Measurements from ENCODE around the gene OCEL1.
"Not testable (repeated sequence)": the region's sequence is repeated elsewhere in the genome, so short reads cannot be mapped to it uniquely, and the experiment has no call there.

OCEL1 gene, protein sequence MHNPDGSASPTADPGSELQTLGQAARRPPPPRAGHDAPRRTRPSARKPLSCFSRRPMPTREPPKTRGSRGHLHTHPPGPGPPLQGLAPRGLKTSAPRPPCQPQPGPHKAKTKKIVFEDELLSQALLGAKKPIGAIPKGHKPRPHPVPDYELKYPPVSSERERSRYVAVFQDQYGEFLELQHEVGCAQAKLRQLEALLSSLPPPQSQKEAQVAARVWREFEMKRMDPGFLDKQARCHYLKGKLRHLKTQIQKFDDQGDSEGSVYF

DNA sequence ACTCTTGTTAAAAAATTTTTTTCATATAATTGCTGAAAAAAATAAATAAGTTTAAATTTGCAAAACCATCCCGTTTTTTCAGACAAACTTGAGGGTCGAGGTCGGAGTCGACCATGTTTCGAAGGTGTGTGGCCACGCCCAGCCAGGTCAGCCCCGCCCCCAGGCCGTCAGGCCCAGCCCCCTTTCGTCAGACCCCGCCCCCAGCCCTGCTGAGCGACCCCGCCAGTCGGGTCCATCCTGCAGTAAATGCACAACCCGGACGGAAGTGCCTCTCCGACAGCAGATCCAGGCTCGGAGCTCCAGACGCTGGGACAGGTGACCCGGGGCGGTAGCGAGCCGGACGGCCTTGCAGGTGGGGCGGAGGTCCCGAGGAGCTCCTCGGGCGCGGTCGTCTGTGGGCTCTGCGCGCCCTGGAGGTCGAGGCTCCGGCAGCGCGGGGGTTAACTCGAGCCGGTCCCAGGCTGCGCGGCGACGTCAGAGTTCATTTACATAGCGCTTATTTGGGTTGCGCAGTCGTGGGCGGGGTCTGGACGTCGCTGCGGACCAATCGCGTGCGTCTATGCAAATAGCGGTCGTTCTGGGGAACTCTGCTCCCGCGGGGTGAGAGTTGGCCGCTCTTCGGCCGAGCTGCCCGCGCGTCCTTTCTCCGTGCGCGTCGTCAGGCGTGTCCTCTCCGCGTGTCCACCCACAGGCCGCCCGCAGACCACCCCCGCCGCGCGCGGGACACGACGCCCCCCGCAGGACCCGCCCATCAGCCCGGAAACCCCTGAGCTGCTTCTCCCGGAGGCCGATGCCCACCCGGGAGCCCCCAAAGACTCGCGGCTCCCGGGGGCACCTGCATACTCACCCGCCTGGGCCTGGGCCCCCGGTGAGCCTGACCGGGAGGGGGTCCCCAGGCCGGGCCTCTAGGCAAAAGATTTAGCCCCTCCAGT is at the start of gene OCEL1:
TSS of gene OCEL1 (plus strand) at position 225 of the 932 bp plus-strand sequence. CDS start at position 247, 22 bp downstream.
- peak; percentile 95 for DNase-seq (ENCODE audit: low read depth)

DNA sequence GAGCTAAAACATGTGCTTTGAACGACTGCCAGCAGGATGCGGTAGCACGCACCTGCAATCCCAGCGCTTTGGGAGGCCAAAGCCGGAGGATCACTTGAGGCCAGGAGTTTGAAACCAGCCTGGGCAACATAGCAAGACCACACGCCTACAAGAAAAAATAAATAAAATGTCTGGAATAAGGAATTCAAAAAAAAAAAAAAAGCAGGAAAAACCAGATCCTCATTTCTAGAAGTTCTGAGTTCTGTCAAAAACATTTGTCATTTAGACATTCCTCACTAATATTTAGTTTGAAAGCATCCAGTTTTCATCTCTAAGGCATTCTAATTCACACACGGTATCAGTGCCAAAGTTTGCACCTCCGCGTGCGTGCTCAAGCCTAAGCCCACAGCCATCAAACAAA is 47.7 kb upstream of the OCEL1 start:
- no peak for DNase-seq (ENCODE audit: low read depth)

DNA sequence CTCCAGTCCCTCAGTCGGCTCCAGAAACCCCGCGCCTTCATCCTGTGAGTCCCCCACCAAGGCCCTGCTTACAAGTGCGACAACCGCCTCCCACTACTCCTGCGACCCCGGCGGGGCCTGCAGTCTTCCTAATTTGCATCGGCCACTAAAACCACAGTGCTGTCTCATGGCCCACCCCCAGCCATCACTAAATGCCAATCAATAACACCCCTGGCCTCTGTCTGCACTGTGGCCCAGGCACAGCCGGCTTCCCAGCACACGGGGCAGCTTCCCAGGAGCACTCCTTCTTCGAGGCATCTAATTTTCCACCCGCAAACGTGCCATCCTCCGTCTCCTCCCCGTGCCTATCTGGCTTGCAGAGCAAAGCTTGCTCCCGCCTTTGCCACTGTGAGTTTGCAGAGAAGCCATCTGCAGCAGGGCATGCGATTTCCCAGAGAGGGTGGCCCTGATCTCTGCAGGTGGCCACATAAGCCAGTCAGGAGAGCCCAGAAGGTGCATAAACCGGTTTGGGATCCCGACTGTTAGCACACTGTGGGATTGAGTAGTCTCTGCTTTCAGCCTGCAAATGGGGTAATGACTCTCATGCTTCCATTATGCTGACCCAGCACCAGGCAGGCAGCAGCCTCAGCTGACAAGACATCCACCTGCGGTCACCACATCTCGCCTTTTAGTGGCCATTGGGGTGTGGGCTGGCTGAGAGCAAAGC is 44.9 kb upstream of the OCEL1 start:
- DNase-seq (ENCODE audit: low read depth) = no peak

DNA sequence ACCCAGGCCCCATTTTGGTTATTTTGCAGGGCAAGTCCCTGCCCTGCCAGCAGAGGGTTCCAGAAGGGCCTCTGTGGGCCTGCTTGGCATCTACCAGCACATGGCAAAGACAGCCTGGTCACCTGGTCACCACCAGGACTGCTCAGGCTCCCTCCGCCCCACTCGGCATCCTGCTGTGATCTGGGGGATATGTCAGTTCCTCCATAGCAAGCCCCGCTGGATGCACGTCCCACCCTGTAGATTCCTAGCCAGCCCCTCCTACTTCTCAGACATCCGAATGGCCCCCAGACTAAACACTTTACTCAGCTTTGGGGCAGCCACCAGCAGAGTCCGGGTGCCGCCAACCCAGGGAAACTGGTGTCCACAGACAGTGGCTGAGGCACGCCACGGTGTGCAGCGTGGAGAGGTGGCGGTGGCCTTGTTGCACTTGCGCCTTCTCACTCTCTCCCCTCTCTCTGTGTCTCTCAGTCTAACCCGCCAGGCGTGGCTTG is 42.7 kb upstream of the OCEL1 start:
- no peak for DNase-seq (ENCODE audit: low read depth)

DNA sequence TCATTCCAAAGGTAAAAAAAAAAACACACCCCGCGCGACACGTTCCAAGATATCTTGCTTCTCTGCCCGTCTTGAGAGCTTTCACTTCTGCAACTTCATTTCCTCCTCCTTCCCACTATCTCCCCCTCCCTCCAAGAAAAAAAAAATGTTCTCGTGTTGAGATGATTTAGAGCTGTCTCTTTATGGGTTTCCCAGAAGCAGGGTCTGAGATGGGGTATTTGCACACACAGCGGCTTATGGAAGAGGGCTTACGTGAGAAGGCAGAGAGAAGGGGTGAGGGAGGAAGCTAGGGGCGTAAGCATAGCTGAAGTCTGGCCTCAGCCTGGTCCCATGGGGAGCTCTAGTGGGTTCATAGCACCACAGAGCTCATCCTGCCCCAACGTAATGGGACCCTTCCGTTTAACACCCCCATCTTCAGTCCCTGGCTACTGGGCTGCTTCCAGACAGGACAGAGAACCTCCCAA is 42.1 kb upstream of the OCEL1 start:
- DNase-seq (ENCODE audit: low read depth) = no peak

DNA sequence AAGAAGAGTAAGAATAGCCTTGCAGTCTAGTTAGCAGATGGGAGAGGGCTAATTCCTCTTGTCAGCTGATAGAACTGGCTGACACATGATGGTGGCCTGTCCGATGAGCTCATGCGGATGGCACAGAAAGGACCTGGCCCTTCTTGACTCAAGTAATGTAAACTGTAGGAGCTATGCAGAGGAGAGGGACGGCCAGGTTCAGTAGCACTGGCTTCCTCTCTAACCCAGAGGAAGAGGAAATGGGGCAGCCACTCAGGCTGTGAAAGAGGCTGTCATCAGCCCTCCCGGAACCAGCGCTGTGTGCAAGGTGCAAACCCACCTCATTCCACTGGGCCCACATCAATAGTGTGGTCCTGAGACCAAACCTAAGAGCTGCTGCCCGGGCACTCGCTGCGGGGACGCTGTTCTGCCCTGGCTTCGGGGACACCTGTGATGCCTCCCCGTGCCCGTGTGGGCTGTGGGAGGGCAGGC is 41.6 kb upstream of the OCEL1 start:
- DNase-seq (ENCODE audit: low read depth) = no peak

DNA sequence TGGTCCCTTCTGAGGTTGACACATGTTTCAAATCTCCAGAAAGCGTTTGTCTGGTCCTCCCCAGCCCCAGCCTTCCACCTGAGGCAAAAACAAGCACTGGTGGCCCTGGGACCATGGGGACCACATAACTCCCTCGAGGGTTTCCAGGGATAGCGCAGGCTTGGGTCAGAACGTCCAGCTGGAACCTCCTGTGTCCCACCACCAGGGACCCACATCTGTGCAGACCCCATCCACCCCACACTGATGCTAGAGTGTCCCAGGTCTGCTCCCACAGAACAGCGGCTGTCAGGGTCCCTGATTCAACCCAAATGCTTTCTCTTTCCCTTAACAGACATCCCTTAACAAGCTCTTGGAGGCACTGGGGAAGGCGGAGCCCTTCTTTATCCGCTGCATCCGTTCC is 40.4 kb upstream of the OCEL1 start:
- DNase-seq (ENCODE audit: low read depth) = no peak

DNA sequence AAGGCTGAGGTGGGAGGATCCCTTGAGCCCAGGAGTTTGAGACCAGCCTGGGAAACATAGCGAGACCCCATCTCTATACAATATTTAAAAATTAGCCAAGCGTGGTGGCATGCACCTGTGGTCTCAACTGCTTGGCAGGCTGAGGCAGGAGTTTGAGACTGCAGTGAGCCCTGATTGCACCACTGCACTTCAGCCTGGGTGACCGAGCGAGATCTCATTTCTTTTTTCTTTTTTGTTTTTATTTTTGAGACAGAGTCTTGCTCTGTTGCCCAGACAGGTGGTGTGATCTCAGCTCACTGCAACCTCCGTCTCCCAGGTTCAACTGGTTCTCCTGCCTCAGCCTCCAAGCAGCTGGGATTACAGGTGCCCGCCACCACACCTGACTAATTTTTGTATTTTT is 34.3 kb upstream of the OCEL1 start:
- DNase-seq (ENCODE audit: low read depth) = not testable (repeated sequence)

DNA sequence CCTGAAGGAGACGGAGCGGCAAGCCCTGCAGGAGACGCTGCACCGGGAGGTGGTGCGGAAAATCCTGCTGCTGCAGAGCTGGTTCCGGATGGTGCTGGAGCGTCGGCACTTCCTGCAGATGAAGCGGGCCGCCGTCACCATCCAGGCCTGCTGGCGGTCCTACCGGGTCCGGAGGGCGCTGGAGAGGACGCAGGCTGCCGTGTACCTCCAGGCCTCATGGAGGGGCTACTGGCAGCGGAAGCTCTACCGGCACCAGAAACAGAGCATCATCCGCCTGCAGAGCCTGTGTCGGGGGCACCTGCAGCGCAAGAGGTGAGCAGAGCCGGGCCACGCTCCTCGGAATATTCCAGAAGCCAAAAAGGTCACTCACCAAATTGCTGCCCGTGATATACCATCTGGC is 33.3 kb upstream of the OCEL1 start:
- DNase-seq (ENCODE audit: low read depth) = no peak

DNA sequence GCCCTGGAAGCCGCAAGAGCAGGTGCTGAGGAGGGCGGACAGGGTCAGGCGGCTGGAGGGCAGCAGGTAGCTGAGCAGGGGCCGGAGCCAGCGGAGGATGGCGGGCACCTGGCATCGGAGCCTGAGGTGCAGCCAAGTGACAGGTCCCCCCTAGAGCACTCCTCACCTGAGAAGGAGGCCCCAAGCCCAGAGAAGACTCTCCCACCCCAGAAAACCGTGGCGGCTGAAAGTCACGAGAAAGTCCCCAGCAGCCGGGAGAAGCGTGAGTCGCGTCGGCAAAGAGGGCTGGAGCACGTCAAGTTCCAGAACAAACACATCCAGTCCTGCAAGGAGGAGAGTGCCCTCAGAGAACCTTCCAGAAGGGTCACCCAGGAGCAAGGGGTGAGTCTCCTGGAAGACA is 31.4 kb upstream of the OCEL1 start:
- no peak for DNase-seq (ENCODE audit: low read depth)

DNA sequence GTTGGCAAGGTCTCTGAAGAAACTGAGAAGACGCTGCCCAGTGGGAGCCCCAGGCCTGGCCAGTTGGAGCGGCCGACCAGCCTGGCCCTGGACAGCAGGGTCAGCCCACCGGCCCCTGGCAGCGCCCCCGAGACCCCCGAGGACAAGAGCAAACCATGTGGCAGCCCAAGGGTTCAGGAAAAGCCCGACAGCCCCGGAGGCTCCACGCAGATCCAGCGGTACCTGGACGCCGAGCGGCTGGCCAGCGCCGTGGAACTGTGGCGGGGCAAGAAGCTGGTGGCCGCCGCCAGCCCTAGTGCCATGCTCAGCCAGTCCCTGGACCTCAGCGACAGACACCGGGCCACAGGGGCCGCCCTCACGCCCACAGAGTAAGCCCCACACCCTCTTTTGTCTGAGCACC is 30.9 kb upstream of the OCEL1 start:
- no peak for DNase-seq (ENCODE audit: low read depth)

DNA sequence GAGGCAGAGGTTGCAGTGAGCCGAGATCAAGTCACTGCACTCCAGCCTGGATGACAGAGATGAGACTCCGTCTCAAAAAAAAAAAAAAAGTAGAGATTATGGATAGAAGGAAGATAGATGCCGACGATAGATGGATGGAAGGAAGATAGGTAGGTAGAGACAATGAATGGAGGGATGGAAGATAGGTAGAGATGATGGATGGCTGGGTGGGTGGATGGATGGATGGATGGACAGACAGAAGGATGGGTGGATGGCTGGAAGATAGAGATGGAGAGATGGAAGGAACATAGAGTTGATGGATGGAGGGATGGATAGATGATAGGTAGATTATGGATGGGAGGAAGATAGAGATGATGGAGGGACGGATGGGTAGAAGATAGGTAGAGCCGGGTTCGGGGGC is 29.4 kb upstream of the OCEL1 start:
- no peak for DNase-seq (ENCODE audit: low read depth)

DNA sequence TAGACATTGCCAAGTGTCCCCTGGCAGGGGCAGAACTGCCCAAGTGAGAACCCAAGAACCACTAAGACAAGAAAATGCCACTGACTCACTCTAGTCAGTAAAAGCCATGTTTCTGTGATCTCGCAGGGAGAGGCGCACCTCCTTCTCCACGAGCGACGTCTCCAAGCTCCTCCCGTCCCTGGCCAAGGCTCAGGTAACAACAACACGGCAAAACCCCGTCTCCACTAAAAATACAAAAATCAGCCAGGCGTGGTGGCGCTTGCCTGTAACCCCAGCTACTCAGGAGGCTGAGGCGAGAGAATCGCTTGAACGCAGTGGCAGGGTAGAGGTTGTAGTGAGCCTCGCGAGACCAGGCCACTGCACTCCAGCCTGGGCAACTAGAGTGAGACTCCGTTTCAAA is 28.4 kb upstream of the OCEL1 start:
- DNase-seq (ENCODE audit: low read depth) = no peak

DNA sequence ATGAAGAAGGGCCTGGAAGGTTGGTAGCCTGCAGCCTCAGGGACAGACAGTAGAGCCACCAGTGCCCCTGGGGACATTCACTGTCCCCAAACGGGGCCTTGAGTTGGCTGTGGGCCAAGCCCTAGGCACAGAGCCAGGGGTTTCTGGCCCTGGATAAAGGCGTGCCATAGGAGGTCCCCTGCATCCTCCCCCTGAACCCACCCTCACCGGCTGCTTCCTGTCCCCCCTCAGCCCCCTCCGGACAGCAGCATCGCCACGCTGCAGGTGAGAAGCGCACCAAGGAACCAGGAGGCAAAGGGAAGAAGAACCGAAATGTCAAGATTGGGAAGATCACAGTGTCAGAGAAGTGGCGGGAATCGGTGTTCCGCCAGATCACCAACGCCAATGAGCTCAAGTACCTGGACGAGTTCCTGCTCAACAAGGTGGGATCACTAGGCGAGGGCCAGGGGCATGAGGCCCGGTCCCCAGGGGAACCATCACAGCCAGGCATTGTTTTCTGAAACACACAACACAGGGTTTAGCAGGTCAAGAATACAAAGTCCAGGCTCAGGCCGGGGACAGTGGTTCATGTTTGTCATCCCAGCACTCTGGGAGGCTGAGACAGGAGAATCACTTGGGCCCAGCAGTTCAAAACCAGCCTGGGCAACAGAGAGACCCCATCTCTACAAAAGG is 25.5 kb upstream of the OCEL1 start:
- no peak for DNase-seq (ENCODE audit: low read depth)

DNA sequence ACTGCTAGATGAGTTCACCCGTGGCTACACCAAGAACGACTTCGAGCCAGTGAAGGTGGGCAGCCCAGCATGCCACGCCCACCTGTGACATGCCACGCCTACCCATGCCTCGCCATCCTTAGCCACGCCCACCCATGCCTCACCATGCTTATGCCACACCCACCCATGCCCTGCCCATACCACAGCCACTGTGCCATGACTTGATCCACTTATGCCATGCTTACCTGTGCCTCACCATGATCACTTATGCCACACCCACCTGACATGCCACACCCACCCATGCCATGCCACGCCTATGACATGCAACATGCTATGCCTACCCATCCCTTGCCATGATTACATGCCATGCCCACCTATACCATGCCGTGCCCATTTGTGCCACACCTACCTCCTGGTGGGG is 23.8 kb upstream of the OCEL1 start:
- no peak for DNase-seq (ENCODE audit: low read depth)

DNA sequence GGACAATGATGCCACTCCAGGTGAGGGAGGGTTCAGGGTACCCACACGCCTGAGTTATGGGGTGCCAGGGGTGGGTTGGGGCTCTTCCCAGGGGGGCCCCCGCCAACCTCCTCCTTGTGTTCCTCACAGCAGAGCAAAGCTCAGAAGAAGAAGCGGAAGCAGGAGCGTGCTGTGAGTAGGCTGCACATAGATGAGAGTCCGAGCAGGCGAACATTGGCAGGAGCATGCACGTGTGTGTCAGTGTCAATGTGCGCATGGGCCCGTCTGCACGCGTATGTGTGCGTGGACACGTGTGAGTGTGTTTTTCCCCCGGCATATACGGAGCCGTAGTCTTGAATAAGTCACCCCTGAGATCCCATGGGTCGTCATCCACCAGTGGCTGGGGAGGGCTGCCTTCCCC is 23.3 kb upstream of the OCEL1 start:
- no peak for DNase-seq (ENCODE audit: low read depth)

DNA sequence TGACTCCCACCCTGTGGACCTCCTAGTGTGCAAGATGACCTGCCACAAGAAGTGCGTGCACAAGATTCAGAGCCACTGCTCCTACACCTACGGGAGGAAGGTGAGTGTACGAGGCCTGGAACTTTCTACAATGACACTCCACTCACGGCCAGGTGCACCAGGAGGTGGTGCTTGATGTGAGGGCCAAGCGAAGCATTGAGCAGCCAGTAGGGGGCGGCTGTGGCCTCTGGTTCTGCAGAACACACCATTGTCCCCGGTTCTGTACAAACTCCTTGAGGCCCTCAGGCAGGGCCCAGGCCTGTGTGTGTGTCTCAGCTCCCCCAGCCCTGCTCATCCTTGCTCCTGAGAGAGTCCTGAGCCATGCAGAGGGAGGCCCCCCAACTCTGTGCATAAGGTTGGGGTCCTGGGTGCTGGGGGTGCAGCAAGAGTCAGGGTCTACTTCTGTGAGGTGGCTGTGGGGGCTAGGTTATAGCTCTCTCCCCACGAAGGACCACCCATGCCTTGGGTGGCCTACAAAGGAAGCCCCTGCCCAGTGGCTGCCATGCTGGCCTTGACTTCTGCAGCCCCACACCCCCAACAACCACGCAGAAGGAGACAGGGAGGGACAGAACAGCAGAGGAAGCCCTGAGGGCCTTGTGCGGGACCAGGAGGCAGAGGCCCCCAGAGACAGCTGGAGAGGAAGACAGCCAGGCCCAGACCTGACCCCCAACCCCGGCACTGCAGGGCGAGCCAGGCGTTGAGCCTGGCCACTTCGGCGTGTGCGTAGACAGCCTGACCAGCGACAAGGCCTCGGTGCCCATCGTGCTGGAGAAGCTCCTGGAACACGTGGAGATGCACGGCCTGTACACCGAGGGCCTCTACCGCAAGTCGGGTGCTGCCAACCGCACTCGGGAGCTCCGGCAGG is 20.5 kb upstream of the OCEL1 start:
- peak; percentile 46 for DNase-seq (ENCODE audit: low read depth)

DNA sequence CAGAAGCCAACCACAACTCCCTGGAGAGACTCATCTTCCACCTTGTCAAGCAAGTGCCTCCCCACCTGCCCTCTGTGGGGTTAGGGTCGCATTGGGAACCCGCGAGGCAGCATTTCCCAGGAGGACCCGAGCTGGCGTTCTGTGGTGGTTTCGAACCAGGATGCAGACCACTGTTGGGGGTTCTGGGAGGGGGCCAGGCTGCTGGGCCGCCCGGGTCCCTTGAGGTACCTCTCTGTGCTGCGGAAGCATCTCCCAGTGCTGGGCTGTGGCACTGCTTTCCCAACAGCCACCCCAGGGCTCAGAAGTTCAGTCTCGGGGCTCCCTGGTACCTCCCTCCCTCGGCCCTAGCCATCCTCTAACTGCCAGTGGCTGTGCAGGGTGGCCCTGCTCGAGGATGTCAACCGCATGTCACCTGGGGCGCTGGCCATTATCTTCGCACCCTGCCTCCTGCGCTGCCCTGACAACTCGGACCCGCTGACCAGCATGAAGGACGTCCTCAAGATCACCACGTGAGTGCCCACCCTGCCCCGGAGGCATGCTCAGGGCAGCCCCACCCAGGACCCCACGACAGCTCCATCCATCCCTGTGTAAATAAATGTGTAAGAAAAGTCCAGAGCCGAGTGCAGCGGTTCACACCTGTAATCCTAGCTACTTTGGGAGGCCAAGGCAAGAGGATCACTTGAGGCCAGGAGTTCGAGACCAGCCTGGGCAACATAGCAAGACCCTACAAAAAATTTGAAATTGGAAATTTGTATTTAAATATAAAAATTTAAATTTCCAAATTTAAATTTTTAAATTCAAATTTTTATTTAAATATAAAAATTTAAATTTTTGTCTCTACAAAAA is 19.1 kb upstream of the OCEL1 start:
- DNase-seq (ENCODE audit: low read depth) = no peak

DNA sequence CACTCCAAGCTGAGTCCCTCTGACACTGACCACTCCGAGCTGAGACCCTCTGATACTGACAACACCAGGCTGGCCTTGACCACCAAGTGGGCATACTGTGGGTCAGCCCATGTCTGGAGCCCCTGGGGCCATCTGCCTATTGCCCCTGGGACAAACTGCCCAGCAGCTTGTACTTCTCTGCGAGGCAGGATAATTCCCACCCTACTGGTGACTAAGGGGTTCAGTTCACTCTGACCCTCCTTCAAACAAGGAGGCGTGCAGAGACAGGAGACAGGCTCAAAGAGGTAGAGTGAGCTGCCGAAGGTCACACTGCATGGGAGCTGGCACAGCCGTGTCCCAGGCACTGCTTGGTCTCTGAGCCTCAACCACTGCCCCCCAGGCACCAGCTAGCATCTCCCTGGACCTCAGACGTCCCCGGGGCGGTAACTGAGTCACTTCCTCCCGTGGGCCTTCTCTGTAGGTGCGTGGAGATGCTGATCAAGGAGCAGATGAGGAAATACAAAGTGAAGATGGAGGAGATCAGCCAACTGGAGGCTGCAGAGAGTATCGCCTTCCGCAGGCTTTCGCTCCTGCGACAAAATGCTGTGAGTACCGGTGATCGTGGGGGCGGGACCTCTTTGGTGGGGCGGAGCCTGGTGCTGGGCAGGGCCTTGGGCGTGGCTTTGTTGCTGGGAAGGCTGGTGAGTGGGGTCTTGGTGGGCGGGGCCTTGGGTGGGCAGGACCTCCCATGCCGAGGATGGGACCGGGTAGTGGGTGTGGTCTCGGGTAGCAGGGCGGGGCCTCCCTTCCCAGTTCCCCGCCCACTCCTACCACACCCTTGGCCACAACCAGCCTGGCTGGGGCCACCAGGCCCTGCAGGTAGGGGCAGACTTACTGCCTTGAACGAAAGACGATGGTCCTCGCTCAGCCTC is 16.6 kb upstream of the OCEL1 start:
- DNase-seq (ENCODE audit: low read depth) = no peak
